Endothelial cell of umbilical vein (primary cell): Measurements from ENCODE around the gene CAMTA1. TPM values are rescaled to one million over a fixed set of nuclear protein-coding genes. Genes with fewer than 3 reads are reported as not detected.
A peak's percentile ranks its signal among the peaks of the same experiment; 100 is the strongest.

ENCODE experiments used
- BruUV-seq: library from RNA; stranded (reverse); fragments of 400-500 nt; replicated peaks from 2 replicates; lab custom pipeline; 2021; lab: Mats Ljungman, UMichigan
- CTCF ChIA-PET: fragments of 300-600, 350-600 bp; sonication (Branson Sonifier 250); formaldehyde crosslinking; loops from one replicate; lab custom pipeline; 2021; ENCODE audit warnings: antibody characterized with exemption, inconsistent platforms; lab: Charles Lee
- POLR2A ChIA-PET: fragments of 300-600, 350-600 bp; sonication (Branson Sonifier 250); formaldehyde crosslinking; loops from one replicate; lab custom pipeline; 2021; ENCODE audit warnings: antibody characterized with exemption, inconsistent platforms; lab: Charles Lee
- DNase-seq: peaks from one replicate; pipeline ENCODE4 v3.0.0-alpha.2; 2011; ENCODE audit warnings: low read depth, low spot score
- FAIRE-seq: peaks from 2 replicates; lab custom pipeline; 2011; peaks lifted over from hg19 to GRCh38; lab: Jason Lieb, UNC
- H2AFZ ChIP-seq: 2 replicates; pipeline ENCODE4 v1.6.0; 2012; ENCODE audit warnings: low read depth, low read length, control low read depth, inconsistent platforms
- H3K27ac ChIP-seq: 2 replicates; pipeline ENCODE4 v1.5.1; 2011; ENCODE audit warnings: low read depth, mild to moderate bottlenecking, control low read depth, low read length, moderate library complexity; ENCODE audit not compliant: insufficient read depth
- H3K27me3 ChIP-seq, 2 experiments: 2 replicates each; pipeline versions ENCODE4 v1.6.0 to v1.6.1; 2011; ENCODE audit warnings: low read length in 2 of 2, mixed read lengths in 1 of 2; ENCODE audit not compliant: control insufficient read depth in 2 of 2, insufficient read depth in 2 of 2
- H3K36me3 ChIP-seq, 2 experiments: 2 replicates in 1 of 2; 3 replicates in 1 of 2; pipeline ENCODE4 v1.5.1; 2011; ENCODE audit warnings: low read length in 2 of 2, mild to moderate bottlenecking in 1 of 2, moderate library complexity in 1 of 2; ENCODE audit not compliant: control insufficient read depth in 2 of 2, insufficient read depth in 2 of 2; ENCODE audit errors: extremely low read depth in 1 of 2
- H3K4me1 ChIP-seq: 3 replicates; pipeline ENCODE4 v1.5.1; 2011; ENCODE audit warnings: mild to moderate bottlenecking, low read length; ENCODE audit not compliant: control insufficient read depth, insufficient read depth; ENCODE audit errors: extremely low read depth
- H3K4me2 ChIP-seq: 2 replicates; pipeline ENCODE4 v1.6.1; 2011; ENCODE audit warnings: low read length, control low read depth, mixed read lengths; ENCODE audit not compliant: insufficient read depth
- H3K4me3 ChIP-seq, 3 experiments: fragments of 200-600 bp in 1 of 3; sonication (generic), shearing (Covaris generic) in 1 of 3; replicated peaks in 1 of 3; 2 replicates each; pipeline ENCODE4 v1.5.1; 2011 to 2016; ENCODE audit warnings: control low read depth in 3 of 3, low read length in 3 of 3, mild to moderate bottlenecking in 2 of 3, inconsistent platforms in 1 of 3, low read depth in 1 of 3, moderate library complexity in 1 of 3; ENCODE audit not compliant: insufficient read depth in 1 of 3
- H3K79me2 ChIP-seq: 2 replicates; pipeline ENCODE4 v1.6.0; 2012; ENCODE audit warnings: low read length, inconsistent platforms; ENCODE audit not compliant: control insufficient read depth, insufficient read depth
- H3K9ac ChIP-seq: replicated peaks from 2 replicates; pipeline ENCODE3; 2011; ENCODE audit warnings: low read length, control low read depth; ENCODE audit not compliant: insufficient read depth; ENCODE audit errors: extremely low read depth
- H3K9me1 ChIP-seq: replicated peaks from 3 replicates; pipeline ENCODE4 v1.6.0; 2011; ENCODE audit warnings: mild to moderate bottlenecking, low read length; ENCODE audit not compliant: control insufficient read depth, insufficient read depth; ENCODE audit errors: extremely low read depth
- H3K9me3 ChIP-seq: replicated peaks from 2 replicates; pipeline ENCODE4 v1.5.1; 2012; ENCODE audit warnings: low read length, inconsistent platforms; ENCODE audit not compliant: control insufficient read depth, insufficient read depth
- H4K20me1 ChIP-seq: replicated peaks from 2 replicates; pipeline ENCODE3; 2011; ENCODE audit warnings: mild to moderate bottlenecking, low read length; ENCODE audit not compliant: control insufficient read depth, insufficient read depth; ENCODE audit errors: extremely low read depth
- EZH2 ChIP-seq: IDR thresholded peaks from 2 replicates; pipeline ENCODE4 v1.6.1; 2012; ENCODE audit warnings: borderline replicate concordance, low read depth, mild to moderate bottlenecking, moderate library complexity, low read length, inconsistent platforms; ENCODE audit not compliant: severe bottlenecking
- FOS ChIP-seq: IDR thresholded peaks from 2 replicates; pipeline ENCODE4 v1.6.1; 2011; ENCODE audit warnings: mild to moderate bottlenecking, low read length, moderate library complexity, borderline replicate concordance; ENCODE audit not compliant: insufficient read depth
- GATA2 ChIP-seq: IDR thresholded peaks from 2 replicates; pipeline ENCODE4 v1.7.0; 2011; ENCODE audit warnings: low read depth, mild to moderate bottlenecking, moderate library complexity, mixed read lengths, low read length; ENCODE audit not compliant: insufficient read length, insufficient read depth
- JUN ChIP-seq: IDR thresholded peaks from 2 replicates; pipeline ENCODE4 v1.6.1; 2011; ENCODE audit warnings: borderline replicate concordance, low read depth; ENCODE audit not compliant: insufficient read length, insufficient read depth
- MAX ChIP-seq: IDR thresholded peaks from 2 replicates; pipeline ENCODE4 v1.6.1; 2011; ENCODE audit not compliant: insufficient read depth, insufficient read length
- MYC ChIP-seq: IDR thresholded peaks from one replicate; pipeline ENCODE4 v1.6.1; 2011; ENCODE audit warnings: mild to moderate bottlenecking, low read depth, low read length
- POLR2A ChIP-seq: IDR thresholded peaks from 2 replicates; pipeline ENCODE4 v1.6.1; 2012; ENCODE audit warnings: low read depth, mild to moderate bottlenecking, control low read depth, low read length
- POLR2AphosphoS5 ChIP-seq: IDR thresholded peaks from 2 replicates; pipeline ENCODE4 v1.6.1; 2012; ENCODE audit warnings: low read depth, mild to moderate bottlenecking, control low read depth, low read length, moderate library complexity; ENCODE audit not compliant: insufficient read depth
- dilution Hi-C: fragments of 300-500 bp; cut with MboI; formaldehyde crosslinking; loops from one replicate; pipeline ENCODE4 v1.15.0; 2019; ENCODE audit warnings: low sequenced_read_pairs; ENCODE audit not compliant: extremely low pct_ligation_motif_present
- intact Hi-C: fragments of 100-400 bp; cut with micrococcal nuclease; formaldehyde crosslinking; loops from one replicate; pipeline ENCODE4 v1.10.0; 2022
- polyA plus RNA-seq, 4 experiments: library from polyadenylated mRNA; depleted of rRNA in 3 of 4; stranded (reverse) in 3 of 4; unstranded in 1 of 4; fragments of >200 nt; gene quantifications; 2 replicates each; pipeline versions ENCODE4 v1.2.1 to v1.2.3, GENCODE V29; 2011 to 2012; ENCODE audit warnings: missing spikeins in 1 of 4
- total RNA-seq: library from RNA; stranded (reverse); gene quantifications from 2 replicates; pipeline ENCODE4 v1.2.3, GENCODE V29; 2021
- TF ChIP-seq, protein P1 (sequence below), 2 donors: IDR thresholded peaks; 1 replicate in 1 of 2; 2 replicates in 1 of 2; pipeline ENCODE4 v1.5.1; 2011; ENCODE audit warnings: low read length in 2 of 2, mild to moderate bottlenecking in 2 of 2, moderate library complexity in 2 of 2, control low read depth in 1 of 2, inconsistent platforms in 1 of 2, low read depth in 1 of 2; ENCODE audit not compliant: insufficient read depth in 1 of 2; ENCODE audit errors: extremely low read depth in 1 of 2

The CAMTA1 gene
- total and polyA plus RNA-seq, 2 donors (not counting 3 experiments of a cell fraction or from before 2014, with no cell fraction given): 50.8 to 92.7 TPM

DNA sequence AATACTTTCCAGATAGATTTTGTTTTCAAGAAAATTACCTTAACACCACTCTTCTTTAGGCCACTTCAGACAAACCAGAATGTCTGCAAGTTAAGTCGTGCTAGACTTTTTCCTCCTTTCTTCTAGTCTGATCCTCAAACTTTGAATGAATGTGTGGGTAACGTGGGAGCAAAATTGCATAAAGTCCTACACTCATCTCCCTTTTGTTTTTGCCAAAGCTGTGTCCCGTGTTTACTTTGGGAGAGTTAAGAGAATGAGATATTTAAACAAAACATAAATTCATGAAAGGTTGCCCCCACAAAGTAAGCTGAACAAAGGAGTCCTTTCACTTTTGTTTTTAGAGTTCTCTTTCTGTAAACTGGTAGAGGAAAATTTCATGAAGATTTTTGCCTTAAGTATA, 969.0 kb downstream of the CAMTA1 start:
- Histone ChIP-seq H3K9me1 (no peaks in the 10 kb centered on the region), H3K4me3 (no peak overlapping the region), H3K36me3 (no peaks in the 10 kb centered on the region), H3K4me2 (no peak overlapping the region), H3K27ac (no peak overlapping the region), H3K9me3 (no peaks in the 10 kb centered on the region), H3K4me1 (no peaks in the 10 kb centered on the region), H3K79me2 (no peaks in the 10 kb centered on the region), H3K27me3 (no peaks in the 10 kb centered on the region), H3K9ac (no peak overlapping the region), H4K20me1 (no peaks in the 10 kb centered on the region), H2AFZ (no peak overlapping the region)
- ChIA-PET CTCF (interaction anchor here (2.3 to 9.9 kb wide), 6 partner anchors 12 to 94 kb away, joined by 12 to 674 read pairs (median 23); no protein-coding TSS in a partner anchor), POLR2A (no interaction called here)
- FAIRE-seq (peak; percentile 38), DNase-seq (no peak)
- dilution Hi-C loops: no loop called here
- no TSS peak for BruUV-seq
- intact Hi-C loops: no loop called here
- TF ChIP-seq FOS (no peak), MAX (no peak), POLR2AphosphoS5 (no peak), POLR2A (no peak), EZH2 (no peak), JUN (no peak), MYC (no peak), GATA2 (no peak)
- TF ChIP-seq, protein P1, sequence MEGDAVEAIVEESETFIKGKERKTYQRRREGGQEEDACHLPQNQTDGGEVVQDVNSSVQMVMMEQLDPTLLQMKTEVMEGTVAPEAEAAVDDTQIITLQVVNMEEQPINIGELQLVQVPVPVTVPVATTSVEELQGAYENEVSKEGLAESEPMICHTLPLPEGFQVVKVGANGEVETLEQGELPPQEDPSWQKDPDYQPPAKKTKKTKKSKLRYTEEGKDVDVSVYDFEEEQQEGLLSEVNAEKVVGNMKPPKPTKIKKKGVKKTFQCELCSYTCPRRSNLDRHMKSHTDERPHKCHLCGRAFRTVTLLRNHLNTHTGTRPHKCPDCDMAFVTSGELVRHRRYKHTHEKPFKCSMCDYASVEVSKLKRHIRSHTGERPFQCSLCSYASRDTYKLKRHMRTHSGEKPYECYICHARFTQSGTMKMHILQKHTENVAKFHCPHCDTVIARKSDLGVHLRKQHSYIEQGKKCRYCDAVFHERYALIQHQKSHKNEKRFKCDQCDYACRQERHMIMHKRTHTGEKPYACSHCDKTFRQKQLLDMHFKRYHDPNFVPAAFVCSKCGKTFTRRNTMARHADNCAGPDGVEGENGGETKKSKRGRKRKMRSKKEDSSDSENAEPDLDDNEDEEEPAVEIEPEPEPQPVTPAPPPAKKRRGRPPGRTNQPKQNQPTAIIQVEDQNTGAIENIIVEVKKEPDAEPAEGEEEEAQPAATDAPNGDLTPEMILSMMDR (IDR thresholded peaks at IDR 0.05; ENCODE audit: extremely low read depth in 1 of 2, insufficient read depth in 1 of 2, low read depth in 1 of 2, low read length in 2 of 2): no peak
